Keratinocyte (primary cell): ENCODE data around the gene PRKN. TPM values are rescaled to one million over a fixed set of nuclear protein-coding genes. Genes with fewer than 3 reads are reported as not detected.

ENCODE experiments used
- DNase-seq: peaks from one replicate; pipeline ENCODE4 v3.0.0-alpha.2; 2011; ENCODE audit warnings: low read depth, missing footprints, low spot score
- FAIRE-seq: peaks from 2 replicates; lab custom pipeline; 2011; peaks lifted over from hg19 to GRCh38; lab: Jason Lieb, UNC
- H2AFZ ChIP-seq: 2 replicates; pipeline ENCODE4 v1.6.0; 2012; ENCODE audit warnings: low read length, control low read depth, inconsistent platforms; ENCODE audit not compliant: control insufficient read depth
- H3K27ac ChIP-seq: 2 replicates; pipeline ENCODE4 v1.5.1; 2011; ENCODE audit warnings: low read length; ENCODE audit not compliant: control insufficient read depth, insufficient read depth
- H3K27me3 ChIP-seq: 3 replicates; pipeline ENCODE4 v1.6.0; 2011; ENCODE audit warnings: low read length; ENCODE audit not compliant: control insufficient read depth, insufficient read depth; ENCODE audit errors: extremely low read depth
- H3K36me3 ChIP-seq, 2 experiments: 2 replicates in 1 of 2; 3 replicates in 1 of 2; pipeline ENCODE4 v1.5.1; 2011; ENCODE audit warnings: low read length in 2 of 2, mild to moderate bottlenecking in 1 of 2; ENCODE audit not compliant: control insufficient read depth in 2 of 2, insufficient read depth in 2 of 2; ENCODE audit errors: extremely low read depth in 1 of 2
- H3K4me1 ChIP-seq: 3 replicates; pipeline ENCODE4 v1.5.1; 2011; ENCODE audit warnings: low read length; ENCODE audit not compliant: control insufficient read depth, insufficient read depth; ENCODE audit errors: extremely low read depth
- H3K4me2 ChIP-seq: 3 replicates; pipeline ENCODE4 v1.6.0; 2011; ENCODE audit warnings: low read depth, low read length; ENCODE audit not compliant: control insufficient read depth, insufficient read depth; ENCODE audit errors: extremely low read depth
- H3K4me3 ChIP-seq, 3 experiments: fragments of 200-600 bp in 1 of 3; sonication (generic) in 1 of 3; 2 replicates in 2 of 3; 3 replicates in 1 of 3; pipeline ENCODE4 v1.5.1; 2011 to 2016; ENCODE audit warnings: low read length in 3 of 3, mild to moderate bottlenecking in 3 of 3, control low read depth in 2 of 3, inconsistent platforms in 1 of 3, low read depth in 1 of 3, mixed read lengths in 1 of 3, mixed run types in 1 of 3, moderate library complexity in 1 of 3; ENCODE audit not compliant: control insufficient read depth in 2 of 3, insufficient read depth in 2 of 3; ENCODE audit errors: extremely low read depth in 1 of 3
- H3K79me2 ChIP-seq: 2 replicates; pipeline ENCODE4 v1.6.0; 2012; ENCODE audit warnings: low read length; ENCODE audit not compliant: control insufficient read depth, insufficient read depth
- H3K9ac ChIP-seq: 3 replicates; pipeline ENCODE4 v1.6.0; 2011; ENCODE audit warnings: low read length; ENCODE audit not compliant: control insufficient read depth, insufficient read depth; ENCODE audit errors: extremely low read depth
- H3K9me1 ChIP-seq: 3 replicates; pipeline ENCODE4 v1.6.0; 2011; ENCODE audit warnings: low read length; ENCODE audit not compliant: control insufficient read depth, insufficient read depth; ENCODE audit errors: extremely low read depth
- H3K9me3 ChIP-seq: 2 replicates; pipeline ENCODE4 v1.5.1; 2012; ENCODE audit warnings: low read depth, low read length; ENCODE audit not compliant: control insufficient read depth
- H4K20me1 ChIP-seq: 3 replicates; pipeline ENCODE4 v1.6.0; 2011; ENCODE audit warnings: low read length; ENCODE audit not compliant: control insufficient read depth, insufficient read depth; ENCODE audit errors: extremely low read depth
- CTCF ChIP-seq, 3 experiments: IDR thresholded peaks in 1 of 3; conservative IDR thresholded peaks in 1 of 3; optimal IDR thresholded peaks in 1 of 3; 2 replicates in 2 of 3; 3 replicates in 1 of 3; pipeline versions ENCODE3 to v1.5.1; 2011; ENCODE audit warnings: low read length in 3 of 3, mild to moderate bottlenecking in 3 of 3, moderate library complexity in 2 of 3, control low read depth in 1 of 3, inconsistent platforms in 1 of 3; ENCODE audit not compliant: insufficient read depth in 2 of 3; ENCODE audit errors: extremely low read depth in 1 of 3
- EZH2 ChIP-seq: IDR thresholded peaks from one replicate; pipeline ENCODE4 v1.6.1; 2012; ENCODE audit warnings: inconsistent platforms, mild to moderate bottlenecking, low read length, moderate library complexity
- dilution Hi-C: fragments of 300-500 bp; cut with MboI; formaldehyde crosslinking; loops from one replicate; pipeline ENCODE4 v1.7.0; 2020; ENCODE audit warnings: low sequenced_read_pairs; ENCODE audit not compliant: extremely low pct_ligation_motif_present
- polyA plus RNA-seq, 5 experiments: library from polyadenylated mRNA; depleted of rRNA in 3 of 5; stranded (reverse) in 3 of 5; stranded (forward) in 1 of 5; unstranded in 1 of 5; fragments of >200 nt; gene quantifications; 1 replicate in 1 of 5; 2 replicates in 3 of 5; 3 replicates in 1 of 5; pipeline versions ENCODE4 v1.2.1 to v1.2.3, GENCODE V29; 2011 to 2012; ENCODE audit warnings: missing spikeins in 2 of 5, low read depth in 1 of 5, low replicate concordance in 1 of 5

The PRKN gene
- polyA plus RNA-seq, 1 donor (not counting 4 experiments of a cell fraction or from before 2014, with no cell fraction given): 0.67 TPM

GRCh38 chr6:161667957-161668356, 1059.6 kb downstream of the PRKN start:
- Histone ChIP-seq H3K9me1 (no peaks in the 10 kb centered on the region), H3K4me2 (no peak overlapping the region), H3K9me3 (no peaks in the 10 kb centered on the region), H3K9ac (no peak overlapping the region), H3K4me3 (no peak overlapping the region), H2AFZ (no peak overlapping the region), H3K36me3 (no peaks in the 10 kb centered on the region), H3K4me1 (no peaks in the 10 kb centered on the region), H3K27me3 (no peaks in the 10 kb centered on the region), H3K27ac (no peak overlapping the region), H4K20me1 (no peaks in the 10 kb centered on the region), H3K79me2 (no peaks in the 10 kb centered on the region)
- FAIRE-seq: no peak
- dilution Hi-C loops: no loop called here
- TF ChIP-seq CTCF (optimal IDR thresholded peaks at IDR 0.05 in 1 of 3, IDR thresholded peaks at IDR 0.05 in 1 of 3, conservative IDR thresholded peaks at IDR 0.05 in 1 of 3; ENCODE audit: extremely low read depth in 1 of 3, insufficient read depth in 2 of 3, low read length in 3 of 3) (no peak), EZH2 (no peak)
- no peak for DNase-seq

- Histone ChIP-seq H3K9me3 (no peaks in the 10 kb centered on the region), H3K4me1 (no peaks in the 10 kb centered on the region), H3K4me3 (no peak overlapping the region), H3K79me2 (no peaks in the 10 kb centered on the region), H3K36me3 (no peaks in the 10 kb centered on the region), H3K27me3 (no peaks in the 10 kb centered on the region), H3K9ac (no peak overlapping the region), H2AFZ (no peak overlapping the region), H3K9me1 (no peaks in the 10 kb centered on the region), H3K27ac (no peak overlapping the region), H3K4me2 (no peak overlapping the region), H4K20me1 (no peaks in the 10 kb centered on the region)
- FAIRE-seq: no peak
- dilution Hi-C loops: no loop called here
- TF ChIP-seq EZH2 (no peak), CTCF (optimal IDR thresholded peaks at IDR 0.05 in 1 of 3, IDR thresholded peaks at IDR 0.05 in 1 of 3, conservative IDR thresholded peaks at IDR 0.05 in 1 of 3; ENCODE audit: extremely low read depth in 1 of 3, insufficient read depth in 2 of 3, low read length in 3 of 3) (no peak)
- DNase-seq: no peak
Measured at GRCh38 chr6:161663682-161664081, 1063.9 kb downstream of the PRKN start.
